ENCODE results near the gene CIT.

CIT gene

DNA sequence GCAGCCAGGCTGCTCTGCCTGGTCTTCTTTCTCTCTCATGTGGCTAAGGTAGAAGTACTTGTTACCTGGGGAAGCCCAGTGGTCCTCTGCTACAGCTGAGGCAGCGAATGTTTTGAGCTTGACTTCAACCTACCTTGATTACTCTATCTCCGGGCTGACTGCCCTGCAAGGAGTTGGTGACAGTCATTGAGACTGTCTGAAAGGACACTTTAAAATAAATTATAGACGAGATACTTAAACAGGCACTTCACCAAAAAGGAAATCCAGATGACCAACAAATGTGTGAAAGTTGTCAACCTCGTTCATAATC lies 474 bp upstream of the CIT start:
- Histone ChIP-seq H3K4me3 (ENCODE audit: low read depth, low read length) (peak overlapping the region; percentile 51), H3K9me3 (ENCODE audit: control insufficient read depth, insufficient read depth, low read depth, low read length) (no peaks in the 10 kb centered on the region), H3K36me3 (ENCODE audit: control insufficient read depth in 2 of 2, insufficient read depth in 1 of 2, low read length in 2 of 2) (peaks cover 28 to 31% of the 10 kb centered on the region in 2 experiments; a peak in 2 of 3 replicates), H3K4me1 (ENCODE audit: control insufficient read depth, insufficient read depth, low read length) (no peaks in the 10 kb centered on the region), H3K27ac (ENCODE audit: extremely low read depth, low read depth, low read length) (peak overlapping the region; percentile 42; the same call in 1 of the 2 replicates)
- CTCF ChIA-PET: interaction anchor here (0.6 to 0.8 kb wide), 3 partner anchors 75 to 1112 kb away, joined by 3 to 4 read pairs (median 3); no protein-coding TSS in a partner anchor
- POLR2A ChIA-PET: no interaction called here
- TF ChIP-seq, protein P1, sequence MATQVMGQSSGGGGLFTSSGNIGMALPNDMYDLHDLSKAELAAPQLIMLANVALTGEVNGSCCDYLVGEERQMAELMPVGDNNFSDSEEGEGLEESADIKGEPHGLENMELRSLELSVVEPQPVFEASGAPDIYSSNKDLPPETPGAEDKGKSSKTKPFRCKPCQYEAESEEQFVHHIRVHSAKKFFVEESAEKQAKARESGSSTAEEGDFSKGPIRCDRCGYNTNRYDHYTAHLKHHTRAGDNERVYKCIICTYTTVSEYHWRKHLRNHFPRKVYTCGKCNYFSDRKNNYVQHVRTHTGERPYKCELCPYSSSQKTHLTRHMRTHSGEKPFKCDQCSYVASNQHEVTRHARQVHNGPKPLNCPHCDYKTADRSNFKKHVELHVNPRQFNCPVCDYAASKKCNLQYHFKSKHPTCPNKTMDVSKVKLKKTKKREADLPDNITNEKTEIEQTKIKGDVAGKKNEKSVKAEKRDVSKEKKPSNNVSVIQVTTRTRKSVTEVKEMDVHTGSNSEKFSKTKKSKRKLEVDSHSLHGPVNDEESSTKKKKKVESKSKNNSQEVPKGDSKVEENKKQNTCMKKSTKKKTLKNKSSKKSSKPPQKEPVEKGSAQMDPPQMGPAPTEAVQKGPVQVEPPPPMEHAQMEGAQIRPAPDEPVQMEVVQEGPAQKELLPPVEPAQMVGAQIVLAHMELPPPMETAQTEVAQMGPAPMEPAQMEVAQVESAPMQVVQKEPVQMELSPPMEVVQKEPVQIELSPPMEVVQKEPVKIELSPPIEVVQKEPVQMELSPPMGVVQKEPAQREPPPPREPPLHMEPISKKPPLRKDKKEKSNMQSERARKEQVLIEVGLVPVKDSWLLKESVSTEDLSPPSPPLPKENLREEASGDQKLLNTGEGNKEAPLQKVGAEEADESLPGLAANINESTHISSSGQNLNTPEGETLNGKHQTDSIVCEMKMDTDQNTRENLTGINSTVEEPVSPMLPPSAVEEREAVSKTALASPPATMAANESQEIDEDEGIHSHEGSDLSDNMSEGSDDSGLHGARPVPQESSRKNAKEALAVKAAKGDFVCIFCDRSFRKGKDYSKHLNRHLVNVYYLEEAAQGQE (tag by site-specific recombination; IDR thresholded peaks at IDR 0.05): peak; percentile 44; the same call in 1 of the 2 replicates
- TF ChIP-seq ZNF561 (tag by site-specific recombination; IDR thresholded peaks at IDR 0.05; ENCODE audit: borderline replicate concordance) (0 out of 2 replicates have a peak, but pooled peaks have one; percentile 16), SP3 (tag by site-specific recombination; IDR thresholded peaks at IDR 0.05) (no peak)

DNA sequence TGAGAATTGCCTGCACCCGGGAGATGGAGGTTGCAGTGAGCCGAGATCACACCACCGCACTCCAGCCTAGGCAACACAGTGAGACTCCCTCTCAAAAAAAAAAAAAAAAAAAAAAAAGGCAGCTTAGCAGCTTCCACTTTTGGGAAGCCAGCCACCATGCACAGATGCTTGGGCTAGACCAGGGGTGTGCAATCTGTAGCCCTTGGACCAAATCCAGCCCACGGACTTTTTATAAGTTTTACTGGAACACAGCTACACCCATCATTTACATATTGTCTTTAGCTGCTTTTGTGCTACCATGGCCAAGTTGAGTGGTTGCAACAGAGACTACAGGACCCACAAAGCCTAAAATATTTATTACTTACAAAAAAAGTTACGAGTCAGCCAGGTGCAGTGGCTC lies 6.7 kb downstream of the CIT start:
- H3K27ac ChIP-seq (ENCODE audit: extremely low read depth, low read depth, low read length): no peak overlapping the region
- ChIA-PET POLR2A (no interaction called here), CTCF (no interaction called here)
- no peak overlapping the region for H3K4me3 ChIP-seq (ENCODE audit: low read depth, low read length)
- H3K4me1 ChIP-seq (ENCODE audit: control insufficient read depth, insufficient read depth, low read length): no peaks in the 10 kb centered on the region
- no peak for TF ChIP-seq ZNF48 (tag by site-specific recombination; IDR thresholded peaks at IDR 0.05)
- TF ChIP-seq ZSCAN23 (tag by site-specific recombination; IDR thresholded peaks at IDR 0.05): no peak
- no peaks in the 10 kb centered on the region for H3K9me3 ChIP-seq (ENCODE audit: control insufficient read depth, insufficient read depth, low read depth, low read length)
- peaks cover 69 to 92% of the 10 kb centered on the region in 2 experiments for H3K36me3 ChIP-seq (ENCODE audit: control insufficient read depth in 2 of 2, insufficient read depth in 1 of 2, low read length in 2 of 2)

DNA sequence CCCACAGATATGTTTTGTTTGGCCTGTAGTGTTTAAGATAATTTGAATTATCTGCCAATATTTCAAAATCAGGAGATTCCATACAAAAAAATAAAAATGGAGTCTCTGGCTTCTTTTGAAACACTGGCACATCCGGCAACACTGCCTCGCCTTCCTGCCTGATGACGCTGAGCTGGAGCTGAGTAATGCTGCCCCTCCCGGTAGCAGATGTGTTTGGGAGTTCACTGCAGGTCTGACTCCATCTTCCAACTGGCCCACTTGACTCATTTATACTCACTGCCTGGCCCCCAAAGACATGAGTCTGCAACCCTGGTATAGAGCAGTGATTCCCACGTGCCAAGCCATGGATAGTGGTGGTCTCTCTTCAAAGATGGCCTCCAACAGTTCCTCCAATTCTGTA lies 7.4 kb downstream of the CIT start:
- ChIA-PET POLR2A (interaction anchor here (0.7 kb wide), 1 partner anchor 14 kb away, joined by 3 read pairs; no protein-coding TSS in a partner anchor), CTCF (interaction anchor here (1.0 kb wide), 1 partner anchor 9 kb away, joined by 6 read pairs; no protein-coding TSS in a partner anchor)
- Histone ChIP-seq H3K4me3 (ENCODE audit: low read depth, low read length) (no peak overlapping the region), H3K27ac (ENCODE audit: extremely low read depth, low read depth, low read length) (no peak overlapping the region), H3K4me1 (ENCODE audit: control insufficient read depth, insufficient read depth, low read length) (no peaks in the 10 kb centered on the region), H3K9me3 (ENCODE audit: control insufficient read depth, insufficient read depth, low read depth, low read length) (no peaks in the 10 kb centered on the region), H3K36me3 (ENCODE audit: control insufficient read depth in 2 of 2, insufficient read depth in 1 of 2, low read length in 2 of 2) (peaks cover 62 to 92% of the 10 kb centered on the region in 2 experiments)
- no peak for TF ChIP-seq ZNF223 (tag by site-specific recombination; IDR thresholded peaks at IDR 0.05)
- TF ChIP-seq KLF1 (tag by site-specific recombination; IDR thresholded peaks at IDR 0.05): peak; percentile 70
- TF ChIP-seq SCRT2 (tag by site-specific recombination; IDR thresholded peaks at IDR 0.05): no peak
- TF ChIP-seq ZNF2 (tag by site-specific recombination; IDR thresholded peaks at IDR 0.05): no peak
- no peak for TF ChIP-seq ZNF292 (tag by site-specific recombination; IDR thresholded peaks at IDR 0.05; ENCODE audit: borderline replicate concordance, low read depth)
- TF ChIP-seq ZNF274 (IDR thresholded peaks at IDR 0.05; ENCODE audit: low read length): no peak
- no peak for TF ChIP-seq ZNF274 (tag by site-specific recombination; IDR thresholded peaks at IDR 0.05; ENCODE audit: borderline replicate concordance)
- TF ChIP-seq, protein P2, sequence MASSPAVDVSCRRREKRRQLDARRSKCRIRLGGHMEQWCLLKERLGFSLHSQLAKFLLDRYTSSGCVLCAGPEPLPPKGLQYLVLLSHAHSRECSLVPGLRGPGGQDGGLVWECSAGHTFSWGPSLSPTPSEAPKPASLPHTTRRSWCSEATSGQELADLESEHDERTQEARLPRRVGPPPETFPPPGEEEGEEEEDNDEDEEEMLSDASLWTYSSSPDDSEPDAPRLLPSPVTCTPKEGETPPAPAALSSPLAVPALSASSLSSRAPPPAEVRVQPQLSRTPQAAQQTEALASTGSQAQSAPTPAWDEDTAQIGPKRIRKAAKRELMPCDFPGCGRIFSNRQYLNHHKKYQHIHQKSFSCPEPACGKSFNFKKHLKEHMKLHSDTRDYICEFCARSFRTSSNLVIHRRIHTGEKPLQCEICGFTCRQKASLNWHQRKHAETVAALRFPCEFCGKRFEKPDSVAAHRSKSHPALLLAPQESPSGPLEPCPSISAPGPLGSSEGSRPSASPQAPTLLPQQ (tag by site-specific recombination; IDR thresholded peaks at IDR 0.05): no peak

DNA sequence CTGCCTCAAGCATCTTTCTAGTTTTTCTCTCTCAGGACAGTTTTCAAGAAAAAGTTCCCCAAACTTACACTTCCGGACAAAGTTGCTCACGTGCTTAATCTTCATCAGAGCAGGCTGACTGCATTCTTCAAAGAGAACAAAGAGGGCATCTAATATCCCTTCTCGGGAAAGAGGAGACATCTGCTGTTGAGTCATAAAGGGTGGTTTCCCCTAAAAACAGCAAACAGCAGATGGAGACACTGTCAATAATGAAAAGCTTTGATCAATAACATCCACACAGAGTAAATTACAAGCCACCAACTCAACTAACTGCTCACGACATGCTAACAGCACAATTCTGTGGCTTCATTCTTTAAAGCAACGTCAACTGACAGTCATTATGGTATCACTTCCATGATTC lies 8.1 kb downstream of the CIT start:
- Histone ChIP-seq H3K36me3 (ENCODE audit: control insufficient read depth in 2 of 2, insufficient read depth in 1 of 2, low read length in 2 of 2) (peaks cover 56 to 94% of the 10 kb centered on the region in 2 experiments), H3K4me3 (ENCODE audit: low read depth, low read length) (no peak overlapping the region), H3K9me3 (ENCODE audit: control insufficient read depth, insufficient read depth, low read depth, low read length) (no peaks in the 10 kb centered on the region), H3K27ac (ENCODE audit: extremely low read depth, low read depth, low read length) (no peak overlapping the region), H3K4me1 (ENCODE audit: control insufficient read depth, insufficient read depth, low read length) (no peaks in the 10 kb centered on the region)
- CTCF ChIA-PET: interaction anchor here (1.0 kb wide), 1 partner anchor 8 kb away, joined by 6 read pairs; no protein-coding TSS in a partner anchor
- POLR2A ChIA-PET: no interaction called here
- TF ChIP-seq, protein P3, sequence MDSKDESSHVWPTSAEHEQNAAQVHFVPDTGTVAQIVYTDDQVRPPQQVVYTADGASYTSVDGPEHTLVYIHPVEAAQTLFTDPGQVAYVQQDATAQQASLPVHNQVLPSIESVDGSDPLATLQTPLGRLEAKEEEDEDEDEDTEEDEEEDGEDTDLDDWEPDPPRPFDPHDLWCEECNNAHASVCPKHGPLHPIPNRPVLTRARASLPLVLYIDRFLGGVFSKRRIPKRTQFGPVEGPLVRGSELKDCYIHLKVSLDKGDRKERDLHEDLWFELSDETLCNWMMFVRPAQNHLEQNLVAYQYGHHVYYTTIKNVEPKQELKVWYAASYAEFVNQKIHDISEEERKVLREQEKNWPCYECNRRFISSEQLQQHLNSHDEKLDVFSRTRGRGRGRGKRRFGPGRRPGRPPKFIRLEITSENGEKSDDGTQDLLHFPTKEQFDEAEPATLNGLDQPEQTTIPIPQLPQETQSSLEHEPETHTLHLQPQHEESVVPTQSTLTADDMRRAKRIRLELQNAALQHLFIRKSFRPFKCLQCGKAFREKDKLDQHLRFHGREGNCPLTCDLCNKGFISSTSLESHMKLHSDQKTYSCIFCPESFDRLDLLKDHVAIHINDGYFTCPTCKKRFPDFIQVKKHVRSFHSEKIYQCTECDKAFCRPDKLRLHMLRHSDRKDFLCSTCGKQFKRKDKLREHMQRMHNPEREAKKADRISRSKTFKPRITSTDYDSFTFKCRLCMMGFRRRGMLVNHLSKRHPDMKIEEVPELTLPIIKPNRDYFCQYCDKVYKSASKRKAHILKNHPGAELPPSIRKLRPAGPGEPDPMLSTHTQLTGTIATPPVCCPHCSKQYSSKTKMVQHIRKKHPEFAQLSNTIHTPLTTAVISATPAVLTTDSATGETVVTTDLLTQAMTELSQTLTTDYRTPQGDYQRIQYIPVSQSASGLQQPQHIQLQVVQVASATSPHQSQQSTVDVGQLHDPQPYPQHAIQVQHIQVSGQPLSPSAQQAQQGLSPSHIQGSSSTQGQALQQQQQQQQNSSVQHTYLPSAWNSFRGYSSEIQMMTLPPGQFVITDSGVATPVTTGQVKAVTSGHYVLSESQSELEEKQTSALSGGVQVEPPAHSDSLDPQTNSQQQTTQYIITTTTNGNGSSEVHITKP (tag by site-specific recombination; IDR thresholded peaks at IDR 0.05): no peak
- no peak for TF ChIP-seq ZNF133 (tag by site-specific recombination; IDR thresholded peaks at IDR 0.05)
- no peak for TF ChIP-seq ZNF561 (tag by site-specific recombination; IDR thresholded peaks at IDR 0.05; ENCODE audit: borderline replicate concordance)
- TF ChIP-seq YY1 (tag by site-specific recombination; IDR thresholded peaks at IDR 0.05): no peak
- no peak for TF ChIP-seq MZF1 (tag by site-specific recombination; IDR thresholded peaks at IDR 0.05; ENCODE audit: borderline replicate concordance)
- no peak for TF ChIP-seq ZNF394 (tag by site-specific recombination; IDR thresholded peaks at IDR 0.05; ENCODE audit: borderline replicate concordance)
- TF ChIP-seq, protein P4, sequence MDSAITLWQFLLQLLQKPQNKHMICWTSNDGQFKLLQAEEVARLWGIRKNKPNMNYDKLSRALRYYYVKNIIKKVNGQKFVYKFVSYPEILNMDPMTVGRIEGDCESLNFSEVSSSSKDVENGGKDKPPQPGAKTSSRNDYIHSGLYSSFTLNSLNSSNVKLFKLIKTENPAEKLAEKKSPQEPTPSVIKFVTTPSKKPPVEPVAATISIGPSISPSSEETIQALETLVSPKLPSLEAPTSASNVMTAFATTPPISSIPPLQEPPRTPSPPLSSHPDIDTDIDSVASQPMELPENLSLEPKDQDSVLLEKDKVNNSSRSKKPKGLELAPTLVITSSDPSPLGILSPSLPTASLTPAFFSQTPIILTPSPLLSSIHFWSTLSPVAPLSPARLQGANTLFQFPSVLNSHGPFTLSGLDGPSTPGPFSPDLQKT (IDR thresholded peaks at IDR 0.05; ENCODE audit: borderline replicate concordance, low read depth, low read length): no peak
